ENCODE data around the gene ATP12A.

Gene ATP12A

DNA sequence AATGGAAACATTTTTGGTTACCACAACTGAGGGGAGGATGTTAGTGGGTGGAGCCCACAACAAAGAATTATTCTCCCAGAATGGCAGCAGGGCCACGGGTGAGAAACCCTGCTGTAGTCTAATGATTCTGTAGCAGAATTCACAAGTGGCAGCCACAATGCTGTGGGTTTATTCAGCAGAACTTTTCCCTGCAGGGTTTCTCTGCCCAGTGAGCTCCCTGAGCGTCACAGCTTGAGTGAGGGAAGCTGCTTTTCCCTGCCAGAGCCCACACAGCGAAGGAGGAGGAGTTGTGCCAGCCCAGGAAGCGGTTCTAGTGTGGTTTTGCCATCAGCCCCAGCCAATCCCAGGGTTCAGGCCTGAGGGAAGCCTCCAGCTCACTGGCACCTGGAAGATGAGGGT lies 4.4 kb downstream of the ATP12A start:
- no peak overlapping the region for H3K4me3 ChIP-seq (ENCODE audit: low read length)
- TF ChIP-seq, protein P1, sequence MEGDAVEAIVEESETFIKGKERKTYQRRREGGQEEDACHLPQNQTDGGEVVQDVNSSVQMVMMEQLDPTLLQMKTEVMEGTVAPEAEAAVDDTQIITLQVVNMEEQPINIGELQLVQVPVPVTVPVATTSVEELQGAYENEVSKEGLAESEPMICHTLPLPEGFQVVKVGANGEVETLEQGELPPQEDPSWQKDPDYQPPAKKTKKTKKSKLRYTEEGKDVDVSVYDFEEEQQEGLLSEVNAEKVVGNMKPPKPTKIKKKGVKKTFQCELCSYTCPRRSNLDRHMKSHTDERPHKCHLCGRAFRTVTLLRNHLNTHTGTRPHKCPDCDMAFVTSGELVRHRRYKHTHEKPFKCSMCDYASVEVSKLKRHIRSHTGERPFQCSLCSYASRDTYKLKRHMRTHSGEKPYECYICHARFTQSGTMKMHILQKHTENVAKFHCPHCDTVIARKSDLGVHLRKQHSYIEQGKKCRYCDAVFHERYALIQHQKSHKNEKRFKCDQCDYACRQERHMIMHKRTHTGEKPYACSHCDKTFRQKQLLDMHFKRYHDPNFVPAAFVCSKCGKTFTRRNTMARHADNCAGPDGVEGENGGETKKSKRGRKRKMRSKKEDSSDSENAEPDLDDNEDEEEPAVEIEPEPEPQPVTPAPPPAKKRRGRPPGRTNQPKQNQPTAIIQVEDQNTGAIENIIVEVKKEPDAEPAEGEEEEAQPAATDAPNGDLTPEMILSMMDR (IDR thresholded peaks at IDR 0.05; ENCODE audit: insufficient read depth, low read depth, low read length, missing control alignments) = no peak
- DNase-seq (ENCODE audit: low read depth) = peak; percentile 35

DNA sequence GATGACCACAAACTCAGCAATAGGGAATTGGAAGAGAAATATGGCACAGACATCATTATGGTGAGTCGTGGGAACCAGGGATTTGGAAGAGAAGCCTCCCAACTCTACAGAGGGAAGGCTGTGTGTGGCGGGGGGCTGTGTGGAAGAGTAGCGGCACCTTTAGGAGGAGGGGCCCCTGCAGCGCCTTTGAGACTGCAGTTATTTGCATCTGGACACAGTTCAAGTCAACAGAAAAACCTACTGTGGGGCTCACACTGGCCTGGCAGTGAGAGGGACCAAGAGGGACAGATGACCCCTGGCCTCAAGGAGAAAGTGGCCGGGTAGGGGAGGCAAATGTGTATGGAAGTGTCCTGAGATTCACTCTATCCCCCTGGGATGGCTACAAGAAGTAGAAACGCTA lies 5.1 kb downstream of the ATP12A start:
- TF ChIP-seq, protein P1 (IDR thresholded peaks at IDR 0.05; ENCODE audit: insufficient read depth, low read depth, low read length, missing control alignments) = no peak
- H3K4me3 ChIP-seq (ENCODE audit: low read length) = no peak overlapping the region
- DNase-seq (ENCODE audit: low read depth) = no peak

DNA sequence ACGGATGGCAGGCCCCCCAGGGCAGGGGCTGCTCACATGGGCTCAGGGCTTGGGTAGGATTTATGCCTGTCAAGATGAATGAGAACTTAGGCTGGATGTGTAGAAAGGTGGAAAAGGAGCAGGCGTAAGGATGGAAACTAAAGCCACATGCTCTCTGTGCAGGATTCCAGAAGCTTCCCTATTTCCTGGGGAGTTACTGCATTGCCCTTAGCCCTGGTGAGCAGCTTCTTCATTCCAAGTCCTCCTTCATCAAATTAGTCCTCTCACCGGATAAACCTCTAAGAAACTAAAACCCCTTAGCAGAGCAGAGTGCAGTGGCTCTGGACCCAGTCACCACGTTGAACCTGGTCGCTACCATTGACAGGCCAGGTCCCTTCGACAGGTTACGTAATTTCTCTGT lies 7.4 kb downstream of the ATP12A start:
- no peak for DNase-seq (ENCODE audit: low read depth)
- no peak overlapping the region for H3K4me3 ChIP-seq (ENCODE audit: low read length)
- TF ChIP-seq, protein P1 (IDR thresholded peaks at IDR 0.05; ENCODE audit: insufficient read depth, low read depth, low read length, missing control alignments) = no peak

DNA sequence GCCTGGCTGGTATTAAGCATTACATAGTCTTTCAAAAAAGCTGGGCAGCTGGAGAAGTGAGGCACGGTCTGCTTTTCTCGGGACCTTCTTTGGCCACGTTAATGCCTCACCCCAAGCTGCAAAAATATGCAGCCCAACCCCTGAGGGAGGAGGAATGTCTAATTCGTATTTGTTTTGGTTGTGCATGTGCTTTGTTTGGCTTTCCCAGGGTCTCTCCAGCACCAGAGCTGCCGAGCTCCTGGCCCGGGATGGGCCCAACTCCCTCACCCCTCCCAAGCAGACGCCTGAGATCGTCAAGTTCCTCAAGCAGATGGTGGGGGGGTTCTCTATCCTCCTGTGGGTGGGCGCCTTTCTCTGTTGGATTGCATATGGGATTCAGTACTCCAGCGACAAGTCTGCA lies 7.9 kb downstream of the ATP12A start:
- TF ChIP-seq, protein P1 (IDR thresholded peaks at IDR 0.05; ENCODE audit: insufficient read depth, low read depth, low read length, missing control alignments) = no peak
- no peak overlapping the region for H3K4me3 ChIP-seq (ENCODE audit: low read length)
- no peak for DNase-seq (ENCODE audit: low read depth)

DNA sequence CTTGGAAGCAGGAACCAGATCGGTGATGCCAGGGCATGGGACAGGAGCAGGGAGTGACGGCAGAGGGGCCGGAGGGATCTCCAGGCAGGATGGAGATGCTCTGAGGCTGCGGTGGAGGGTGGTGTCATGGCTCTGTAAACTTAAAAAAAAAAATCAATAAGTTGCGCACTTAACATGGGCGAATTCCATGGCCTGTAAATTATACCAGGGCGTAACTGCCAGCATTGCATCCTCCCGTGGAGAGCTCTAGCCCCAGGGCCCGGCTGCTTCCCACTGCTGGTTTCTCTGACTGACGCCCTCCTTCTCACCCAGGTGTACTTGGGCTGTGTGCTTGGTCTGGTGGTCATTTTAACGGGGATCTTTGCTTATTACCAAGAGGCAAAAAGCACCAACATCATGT lies 8.7 kb downstream of the ATP12A start:
- H3K4me3 ChIP-seq (ENCODE audit: low read length) = no peak overlapping the region
- TF ChIP-seq, protein P1 (IDR thresholded peaks at IDR 0.05; ENCODE audit: insufficient read depth, low read depth, low read length, missing control alignments) = no peak
- no peak for DNase-seq (ENCODE audit: low read depth)

DNA sequence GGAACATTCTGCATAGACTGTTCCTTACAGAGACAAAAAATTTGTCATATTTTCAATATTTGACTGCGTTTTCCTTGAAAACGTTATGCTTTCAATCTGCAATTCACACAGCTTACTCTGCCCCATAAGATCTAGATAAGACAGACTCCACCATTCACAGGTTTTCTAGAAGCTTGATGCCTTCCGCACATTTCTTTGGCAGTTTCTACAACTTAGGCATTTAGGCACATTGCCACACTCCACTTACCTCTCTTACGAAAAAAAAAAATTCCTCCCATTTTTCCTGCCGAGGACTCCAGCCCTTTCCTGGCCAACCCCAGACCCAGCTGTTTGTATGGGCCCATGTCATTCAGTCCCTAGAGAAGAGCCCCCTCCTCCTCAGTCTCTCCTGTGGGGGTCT lies 11.2 kb downstream of the ATP12A start:
- DNase-seq (ENCODE audit: low read depth) = no peak
- no peak overlapping the region for H3K4me3 ChIP-seq (ENCODE audit: low read length)
- TF ChIP-seq, protein P1 (IDR thresholded peaks at IDR 0.05; ENCODE audit: insufficient read depth, low read depth, low read length, missing control alignments) = no peak

DNA sequence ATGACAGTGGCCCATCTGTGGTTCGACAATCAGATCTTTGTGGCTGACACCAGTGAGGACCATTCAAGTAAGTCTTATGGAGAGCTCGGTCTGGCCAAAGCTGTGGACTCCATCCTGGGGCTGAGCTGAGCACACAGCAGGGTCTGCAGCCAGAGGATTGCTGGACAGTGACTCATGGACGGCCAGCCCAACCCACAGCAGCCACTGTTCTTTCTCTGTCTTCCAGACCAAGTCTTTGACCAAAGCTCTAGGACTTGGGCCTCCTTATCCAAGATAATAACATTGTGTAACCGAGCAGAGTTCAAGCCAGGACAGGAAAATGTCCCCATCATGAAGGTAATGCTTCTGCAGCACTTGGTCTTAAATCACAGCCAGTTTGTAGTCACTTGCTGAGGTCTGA lies 12.4 kb downstream of the ATP12A start:
- H3K4me3 ChIP-seq (ENCODE audit: low read length) = no peak overlapping the region
- DNase-seq (ENCODE audit: low read depth) = no peak
- TF ChIP-seq, protein P1 (IDR thresholded peaks at IDR 0.05; ENCODE audit: insufficient read depth, low read depth, low read length, missing control alignments) = no peak
